CD4-positive, alpha-beta T cell treated with Interleukin-12 subunit alpha and Interleukin-12 subunit beta, for 1 hour (primary cell): ENCODE measurements around the gene ATP6V0A1.
"Not testable (repeated sequence)": the region's sequence is repeated elsewhere in the genome, so short reads cannot be mapped to it uniquely, and the experiment has no call there.

Source experiments
- DNase-seq: peaks from one replicate; pipeline ENCODE4 v3.0.0-alpha.2; 2020

Gene ATP6V0A1

GRCh38 chr17:42544874-42545283 is 86.2 kb downstream of the ATP6V0A1 start:
- no peak for DNase-seq

- not testable (repeated sequence) for DNase-seq
These were observed 87.3 kb downstream of the ATP6V0A1 start for GRCh38 chr17:42545755-42546505.

GRCh38 chr17:42547001-42547461 is 88.4 kb downstream of the ATP6V0A1 start:
- no peak for DNase-seq

GRCh38 chr17:42547698-42548069 is 89.0 kb downstream of the ATP6V0A1 start:
- no peak for DNase-seq

GRCh38 chr17:42548070-42548837 is 89.6 kb downstream of the ATP6V0A1 start:
- DNase-seq = peak; percentile 81

- DNase-seq = no peak
These were observed 90.5 kb downstream of the ATP6V0A1 start for GRCh38 chr17:42548993-42549755.

GRCh38 chr17:42552736-42553135 is 94.1 kb downstream of the ATP6V0A1 start, which contains the start of gene HSD17B1:
TSS of gene HSD17B1 (plus strand) at chr17:42552923. CDS start at chr17:42552934, 11 bp downstream.
- not testable (repeated sequence) for DNase-seq

- no peak for DNase-seq
These were observed 94.6 kb downstream of the ATP6V0A1 start for GRCh38 chr17:42553161-42553818.

- peak; percentile 27 for DNase-seq
These were observed 95.2 kb downstream of the ATP6V0A1 start for GRCh38 chr17:42553866-42554249.

- DNase-seq = peak; percentile 82
These were observed 95.8 kb downstream of the ATP6V0A1 start for GRCh38 chr17:42554250-42555121.

- DNase-seq = no peak
These were observed 96.5 kb downstream of the ATP6V0A1 start for GRCh38 chr17:42555122-42555622.

GRCh38 chr17:42555961-42556617 is 97.4 kb downstream of the ATP6V0A1 start:
- not testable (repeated sequence) for DNase-seq

- DNase-seq = no peak
These were observed 100.4 kb downstream of the ATP6V0A1 start for GRCh38 chr17:42559075-42559474.

GRCh38 chr17:42560246-42560645 is 101.6 kb downstream of the ATP6V0A1 start:
- no peak for DNase-seq

- DNase-seq = peak; percentile 95
These were observed 103.3 kb downstream of the ATP6V0A1 start, which contains the start of gene COASY for GRCh38 chr17:42561897-42562387. TSS of gene COASY (plus strand) at chr17:42562148. CDS start at chr17:42562623, 475 bp downstream.

- DNase-seq = no peak
These were observed 103.9 kb downstream of the ATP6V0A1 start for GRCh38 chr17:42562388-42563142.

- DNase-seq = no peak
These were observed 104.4 kb downstream of the ATP6V0A1 start for GRCh38 chr17:42563143-42563509.

- DNase-seq = no peak
These were observed 104.9 kb downstream of the ATP6V0A1 start for GRCh38 chr17:42563543-42563942.

- no peak for DNase-seq
These were observed 105.3 kb downstream of the ATP6V0A1 start for GRCh38 chr17:42563950-42564349.
